Epithelial cell of esophagus (primary cell): Measurements from ENCODE around the gene OR2A2.
A peak's percentile ranks its signal among the peaks of the same experiment; 100 is the strongest.
"Not testable (repeated sequence)": the region's sequence is repeated elsewhere in the genome, so short reads cannot be mapped to it uniquely, and the experiment has no call there.

Source experiments
- DNase-seq: peaks from one replicate; pipeline ENCODE4 v3.0.0; 2010; ENCODE audit warnings: low read depth
- H3K4me3 ChIP-seq: 2 replicates; pipeline ENCODE4 v1.5.1; 2011; ENCODE audit warnings: mild to moderate bottlenecking, low read length, control low read depth
- TF ChIP-seq, protein P1 (sequence below): IDR thresholded peaks from 2 replicates; pipeline ENCODE4 v1.5.1; 2011; ENCODE audit warnings: low read depth, mild to moderate bottlenecking, low read length, control low read depth, inconsistent platforms; ENCODE audit not compliant: insufficient read depth; ENCODE audit errors: missing control alignments

OR2A2 gene

DNA sequence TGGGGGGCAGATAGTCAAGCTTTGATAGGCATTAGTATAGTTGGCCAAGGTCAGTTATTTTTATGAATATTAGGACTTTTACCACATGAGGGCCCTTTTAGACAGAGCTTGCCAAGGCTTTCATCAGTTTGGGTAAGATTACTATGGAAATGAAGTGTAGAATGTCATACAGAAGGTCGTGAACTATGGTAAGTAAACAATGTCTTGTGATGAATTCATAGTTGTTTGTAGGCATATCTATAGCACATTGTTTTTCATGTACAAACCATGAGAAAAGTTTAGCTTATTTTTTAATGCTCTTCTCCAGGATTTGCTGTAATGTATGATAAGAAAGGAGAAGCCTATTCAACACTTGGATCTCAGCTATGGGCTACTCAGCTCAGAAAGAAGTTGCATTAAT lies 4.3 kb downstream of the OR2A2 start:
- TF ChIP-seq, protein P1, sequence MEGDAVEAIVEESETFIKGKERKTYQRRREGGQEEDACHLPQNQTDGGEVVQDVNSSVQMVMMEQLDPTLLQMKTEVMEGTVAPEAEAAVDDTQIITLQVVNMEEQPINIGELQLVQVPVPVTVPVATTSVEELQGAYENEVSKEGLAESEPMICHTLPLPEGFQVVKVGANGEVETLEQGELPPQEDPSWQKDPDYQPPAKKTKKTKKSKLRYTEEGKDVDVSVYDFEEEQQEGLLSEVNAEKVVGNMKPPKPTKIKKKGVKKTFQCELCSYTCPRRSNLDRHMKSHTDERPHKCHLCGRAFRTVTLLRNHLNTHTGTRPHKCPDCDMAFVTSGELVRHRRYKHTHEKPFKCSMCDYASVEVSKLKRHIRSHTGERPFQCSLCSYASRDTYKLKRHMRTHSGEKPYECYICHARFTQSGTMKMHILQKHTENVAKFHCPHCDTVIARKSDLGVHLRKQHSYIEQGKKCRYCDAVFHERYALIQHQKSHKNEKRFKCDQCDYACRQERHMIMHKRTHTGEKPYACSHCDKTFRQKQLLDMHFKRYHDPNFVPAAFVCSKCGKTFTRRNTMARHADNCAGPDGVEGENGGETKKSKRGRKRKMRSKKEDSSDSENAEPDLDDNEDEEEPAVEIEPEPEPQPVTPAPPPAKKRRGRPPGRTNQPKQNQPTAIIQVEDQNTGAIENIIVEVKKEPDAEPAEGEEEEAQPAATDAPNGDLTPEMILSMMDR: no peak
- no peak overlapping the region for H3K4me3 ChIP-seq
- DNase-seq: no peak

DNA sequence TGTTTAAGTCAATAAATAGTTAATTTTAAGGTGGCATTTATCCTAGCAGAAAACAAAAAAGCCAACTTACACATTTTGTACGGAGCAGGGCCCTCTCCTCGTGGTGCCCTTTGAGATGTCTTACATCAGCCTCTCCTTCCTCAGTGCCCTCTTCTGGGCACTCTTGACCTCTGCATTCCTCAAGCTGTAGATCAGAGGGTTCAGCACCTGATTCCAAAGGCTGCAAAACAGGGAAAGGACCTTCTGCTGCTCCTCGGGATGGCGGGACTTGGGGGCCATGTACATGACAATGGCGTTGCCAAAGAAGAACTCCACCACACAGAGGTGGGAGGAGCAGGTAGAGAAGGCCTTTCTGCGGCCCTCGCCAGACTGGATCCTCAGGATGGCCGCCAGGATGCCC lies 9.0 kb downstream of the OR2A2 start:
- no peak overlapping the region for H3K4me3 ChIP-seq
- no peak for DNase-seq
- TF ChIP-seq, protein P1: no peak

DNA sequence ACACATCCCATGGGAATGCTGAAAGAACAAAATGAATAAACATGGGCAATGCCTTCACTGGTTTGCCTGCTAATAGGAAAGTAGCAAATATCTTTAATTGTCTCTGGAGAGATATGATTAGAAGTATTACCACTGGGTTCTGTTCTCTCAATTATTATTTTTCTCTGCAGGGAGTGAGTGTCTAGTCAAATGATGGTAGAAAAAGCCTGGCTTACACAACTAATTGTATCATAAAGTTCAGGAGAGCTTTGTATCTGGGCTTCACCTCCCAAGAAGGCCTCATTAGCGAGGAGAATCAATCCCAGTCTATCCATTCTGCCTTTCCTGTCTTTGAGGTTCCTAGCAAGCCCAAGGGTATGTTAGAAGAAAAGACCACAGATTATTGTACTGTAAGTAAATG lies 13.5 kb downstream of the OR2A2 start, which contains the start of gene OR2A14:
Gene OR2A14 (plus strand): TSS at position 301 of the 400 bp plus-strand sequence. CDS start 5,937 bp downstream, outside the sequence.
- TF ChIP-seq, protein P1: no peak
- DNase-seq: no peak
- H3K4me3 ChIP-seq: no peak within 1 kb of the TSS

DNA sequence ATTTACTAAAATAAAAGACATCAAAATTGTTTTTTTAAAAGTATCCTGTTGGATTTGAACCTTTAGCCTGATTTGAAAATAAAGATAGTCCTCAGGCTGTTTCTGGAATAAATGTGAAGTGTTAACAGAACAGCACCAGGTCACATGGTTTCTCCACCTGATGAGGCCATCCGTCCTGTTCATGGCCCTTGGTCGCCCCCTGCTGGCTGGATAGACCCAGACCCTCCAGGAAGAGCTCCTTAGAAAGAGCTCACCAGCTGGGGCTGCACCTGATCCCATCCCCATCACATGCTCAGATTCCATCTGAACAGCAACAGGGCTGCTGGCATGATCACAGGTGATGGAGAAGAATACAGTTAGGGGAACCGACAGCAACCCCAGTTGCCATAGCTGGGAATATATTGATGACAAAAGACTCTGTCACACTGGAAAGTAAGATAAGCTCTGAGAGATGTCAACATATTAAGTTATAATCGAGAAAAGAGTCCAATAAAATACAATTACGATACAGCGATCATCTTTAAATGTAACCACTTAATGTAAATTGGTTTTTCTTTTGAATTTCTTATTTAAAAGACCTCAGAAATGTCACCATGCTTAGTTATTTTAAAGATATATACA lies 18.4 kb downstream of the OR2A2 start:
- TF ChIP-seq, protein P1: peak; percentile 94
- DNase-seq: peak; percentile 88
- H3K4me3 ChIP-seq: no peak overlapping the region

DNA sequence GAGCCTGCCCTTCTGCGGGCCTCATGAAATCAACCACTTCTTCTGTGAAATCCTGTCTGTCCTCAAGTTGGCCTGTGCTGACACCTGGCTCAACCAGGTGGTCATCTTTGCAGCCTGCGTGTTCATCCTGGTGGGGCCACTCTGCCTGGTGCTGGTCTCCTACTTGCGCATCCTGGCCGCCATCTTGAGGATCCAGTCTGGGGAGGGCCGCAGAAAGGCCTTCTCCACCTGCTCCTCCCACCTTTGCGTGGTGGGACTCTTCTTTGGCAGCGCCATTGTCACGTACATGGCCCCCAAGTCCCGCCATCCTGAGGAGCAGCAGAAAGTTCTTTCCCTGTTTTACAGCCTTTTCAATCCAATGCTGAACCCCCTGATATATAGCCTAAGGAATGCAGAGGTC lies 20.2 kb downstream of the OR2A2 start:
- not testable (repeated sequence) for DNase-seq, H3K4me3 ChIP-seq

DNA sequence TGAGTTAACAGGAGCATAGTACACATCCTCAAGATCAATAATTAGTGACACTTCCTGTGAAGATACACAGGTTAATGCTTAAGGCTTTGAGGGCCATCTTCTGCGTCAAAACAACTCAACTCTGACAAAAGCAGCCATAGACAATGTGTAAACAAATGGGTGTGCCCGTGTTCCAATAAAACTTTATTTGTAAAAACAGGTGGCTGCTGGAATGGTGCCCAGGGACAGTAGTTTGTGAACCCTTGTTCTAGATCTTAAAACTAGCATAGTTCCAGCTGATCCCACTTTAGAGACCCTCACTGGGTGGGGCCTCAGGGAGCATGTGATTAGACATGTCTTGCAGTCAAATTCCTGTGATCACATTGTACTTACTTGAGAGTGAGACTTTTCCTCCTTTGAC lies 21.3 kb downstream of the OR2A2 start:
- TF ChIP-seq, protein P1: no peak
- H3K4me3 ChIP-seq: no peak overlapping the region
- DNase-seq: no peak

DNA sequence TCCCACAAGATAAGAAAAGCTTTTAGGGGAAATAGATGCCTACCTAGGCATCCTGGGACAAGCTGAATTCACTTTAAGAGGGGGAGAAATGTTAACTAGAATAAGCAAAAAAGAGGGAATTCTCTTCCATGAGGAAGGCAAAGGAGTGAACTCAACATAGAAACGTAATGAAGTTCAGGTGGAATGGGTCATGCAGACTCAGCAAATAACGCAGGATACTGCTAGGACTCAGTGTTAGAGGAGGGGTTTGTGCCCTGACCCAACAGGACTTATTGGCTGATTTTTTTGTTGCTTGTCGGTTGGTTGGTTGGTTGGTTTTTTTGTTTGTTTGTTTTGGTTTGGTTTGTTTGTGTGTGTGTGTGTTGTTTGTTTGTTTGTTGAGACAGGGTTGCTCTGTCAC lies 22.9 kb downstream of the OR2A2 start:
- no peak for DNase-seq
- H3K4me3 ChIP-seq: no peak overlapping the region
- TF ChIP-seq, protein P1: no peak
